AG09309 (cell line): ENCODE data around the gene MEIS2.

Source experiments
- DNase-seq: peaks from one replicate; pipeline ENCODE4 v3.0.0-alpha.2; 2010; ENCODE audit warnings: low read depth
- H3K4me3 ChIP-seq: 2 replicates; pipeline ENCODE4 v1.5.1; 2011; ENCODE audit warnings: mild to moderate bottlenecking, low read depth, low read length, moderate library complexity; ENCODE audit not compliant: control insufficient read depth
- TF ChIP-seq, protein P1 (sequence below): IDR thresholded peaks from 2 replicates; pipeline ENCODE4 v1.5.1; 2011; ENCODE audit warnings: mild to moderate bottlenecking, low read depth, low read length, inconsistent platforms; ENCODE audit not compliant: insufficient read depth, control insufficient read depth; ENCODE audit errors: missing control alignments

Gene MEIS2

DNA sequence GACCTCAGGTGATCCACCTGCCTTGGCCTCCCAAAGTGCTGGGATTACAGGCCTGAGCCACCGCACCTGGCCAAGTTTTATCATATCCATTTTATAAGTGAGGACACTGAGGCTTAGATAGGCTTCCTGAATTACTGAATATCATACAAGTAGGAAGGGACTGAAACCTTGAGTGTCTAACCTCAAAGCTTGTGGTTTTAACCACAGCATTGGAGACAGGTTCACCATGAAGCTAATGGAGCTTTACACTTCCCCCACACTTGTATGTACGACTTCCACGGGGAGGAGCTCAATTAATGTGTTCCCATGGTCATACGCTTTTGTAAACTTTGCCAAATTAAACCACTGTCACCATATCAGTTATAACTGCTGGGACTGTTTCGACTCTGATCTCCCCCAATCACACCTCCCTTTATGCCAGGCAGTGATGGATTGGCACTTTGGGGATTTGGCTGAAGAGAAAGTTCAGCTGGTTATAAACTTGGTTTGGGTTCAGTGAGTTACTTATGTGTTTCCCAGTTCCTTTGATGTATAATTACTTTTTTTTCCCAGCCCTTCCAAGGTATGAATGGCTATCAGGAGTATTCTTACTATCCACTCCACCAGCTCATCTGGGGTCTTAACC, 38.4 kb upstream of the MEIS2 start:
- DNase-seq: no peak
- TF ChIP-seq, protein P1, sequence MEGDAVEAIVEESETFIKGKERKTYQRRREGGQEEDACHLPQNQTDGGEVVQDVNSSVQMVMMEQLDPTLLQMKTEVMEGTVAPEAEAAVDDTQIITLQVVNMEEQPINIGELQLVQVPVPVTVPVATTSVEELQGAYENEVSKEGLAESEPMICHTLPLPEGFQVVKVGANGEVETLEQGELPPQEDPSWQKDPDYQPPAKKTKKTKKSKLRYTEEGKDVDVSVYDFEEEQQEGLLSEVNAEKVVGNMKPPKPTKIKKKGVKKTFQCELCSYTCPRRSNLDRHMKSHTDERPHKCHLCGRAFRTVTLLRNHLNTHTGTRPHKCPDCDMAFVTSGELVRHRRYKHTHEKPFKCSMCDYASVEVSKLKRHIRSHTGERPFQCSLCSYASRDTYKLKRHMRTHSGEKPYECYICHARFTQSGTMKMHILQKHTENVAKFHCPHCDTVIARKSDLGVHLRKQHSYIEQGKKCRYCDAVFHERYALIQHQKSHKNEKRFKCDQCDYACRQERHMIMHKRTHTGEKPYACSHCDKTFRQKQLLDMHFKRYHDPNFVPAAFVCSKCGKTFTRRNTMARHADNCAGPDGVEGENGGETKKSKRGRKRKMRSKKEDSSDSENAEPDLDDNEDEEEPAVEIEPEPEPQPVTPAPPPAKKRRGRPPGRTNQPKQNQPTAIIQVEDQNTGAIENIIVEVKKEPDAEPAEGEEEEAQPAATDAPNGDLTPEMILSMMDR: no peak
- no peak overlapping the region for H3K4me3 ChIP-seq

DNA sequence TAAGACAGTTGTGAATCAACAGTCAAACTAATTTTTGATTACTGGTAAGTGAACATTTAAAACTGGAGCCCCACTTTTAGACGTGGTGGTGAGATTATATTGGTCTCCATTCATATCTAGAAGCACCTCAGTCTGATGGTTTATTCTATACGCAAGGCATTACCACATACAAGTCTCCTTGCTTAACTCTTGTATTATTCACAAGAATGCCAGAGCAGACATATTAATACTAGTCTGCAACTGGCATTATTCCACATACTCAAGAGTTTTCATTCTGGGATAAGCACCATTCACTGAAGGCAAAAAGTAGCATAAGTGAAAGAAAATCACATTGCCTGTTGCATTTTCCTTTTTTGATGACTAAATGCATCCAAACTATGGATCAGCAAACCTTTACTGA, 36.9 kb upstream of the MEIS2 start:
- DNase-seq: no peak
- TF ChIP-seq, protein P1: no peak
- no peak overlapping the region for H3K4me3 ChIP-seq

DNA sequence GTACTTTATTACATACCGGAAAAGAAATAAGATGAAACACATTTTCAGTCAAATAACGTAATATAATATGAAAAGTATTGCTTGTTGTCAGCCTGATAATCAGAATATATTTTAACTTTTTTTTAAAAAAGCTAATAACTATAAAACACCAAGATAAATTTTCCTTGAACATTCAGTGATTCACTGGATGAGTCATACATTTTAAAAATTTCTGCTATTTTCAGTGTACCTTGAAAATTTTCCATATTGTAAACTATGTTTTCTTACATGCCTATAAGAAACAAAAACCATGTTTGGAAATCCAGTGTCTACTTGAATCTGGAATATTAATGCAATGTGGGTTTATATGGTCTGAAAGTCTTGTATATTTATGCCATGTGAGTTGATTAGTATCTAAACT, 36.3 kb upstream of the MEIS2 start:
- H3K4me3 ChIP-seq: no peak overlapping the region
- no peak for DNase-seq
- TF ChIP-seq, protein P1: no peak

DNA sequence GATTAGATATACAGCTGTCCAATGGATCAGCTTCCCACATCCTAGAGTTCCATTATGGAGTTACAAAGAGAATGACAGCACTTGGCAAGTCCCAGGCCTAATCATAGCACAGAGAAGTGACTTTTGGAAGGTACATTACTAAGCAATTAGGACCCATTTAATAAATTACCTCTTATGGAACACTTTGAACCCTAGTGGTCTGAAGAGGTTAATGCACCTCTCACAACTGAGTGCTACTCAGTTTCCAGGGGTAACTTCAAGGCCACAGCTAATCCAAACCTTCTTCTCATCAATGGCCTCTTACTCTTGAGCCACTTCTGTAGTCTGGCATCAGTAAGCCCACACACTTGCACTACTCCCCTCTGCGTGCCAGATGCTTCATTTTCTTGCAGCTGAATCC, 34.9 kb upstream of the MEIS2 start:
- no peak for DNase-seq
- TF ChIP-seq, protein P1: peak; percentile 29
- H3K4me3 ChIP-seq: no peak overlapping the region

DNA sequence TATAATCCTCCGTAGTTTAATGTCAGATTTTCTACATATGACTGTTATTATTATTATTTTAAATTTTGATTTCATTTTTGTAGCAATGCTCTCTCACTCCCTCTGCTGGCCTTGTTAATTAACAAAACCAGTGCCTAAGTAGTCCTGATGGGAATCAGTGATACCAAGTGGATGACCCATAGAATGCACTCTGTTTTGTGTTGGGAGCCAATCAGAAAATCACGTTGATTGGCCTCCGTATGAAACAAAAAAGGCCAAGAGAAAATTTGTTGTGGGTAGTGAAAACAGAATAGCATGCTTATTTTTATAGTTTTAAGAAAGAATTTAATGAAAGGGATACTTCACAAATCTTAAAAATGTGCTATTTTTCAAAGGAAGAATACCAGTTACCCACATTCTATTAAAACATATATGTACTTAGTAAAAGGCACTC, 34.4 kb upstream of the MEIS2 start:
- peak; percentile 3 for DNase-seq
- H3K4me3 ChIP-seq: no peak overlapping the region
- TF ChIP-seq, protein P1: peak; percentile 71

DNA sequence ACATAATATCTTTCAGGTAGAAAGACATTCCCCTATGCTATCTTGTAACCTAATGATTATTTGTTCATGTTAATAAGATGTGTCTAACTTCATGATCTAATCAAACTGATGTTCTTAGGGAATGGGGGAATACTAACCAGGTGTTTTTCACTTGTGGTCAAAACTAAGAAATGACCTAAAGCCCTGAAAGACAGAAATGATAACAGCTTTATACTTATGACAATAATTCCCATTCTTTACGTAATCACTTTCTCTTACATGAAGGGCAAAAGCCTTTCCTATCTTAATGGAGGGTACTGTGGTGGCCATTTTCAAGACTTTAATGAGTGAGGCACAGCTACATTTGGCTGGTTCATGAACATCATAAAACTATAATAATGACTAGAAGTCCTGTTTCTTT, 33.9 kb upstream of the MEIS2 start:
- DNase-seq: no peak
- TF ChIP-seq, protein P1: no peak
- no peak overlapping the region for H3K4me3 ChIP-seq
